Measurements from ENCODE around the gene SERPINB10. TPM values are rescaled to one million over a fixed set of nuclear protein-coding genes. Genes with fewer than 3 reads are reported as not detected.

The SERPINB10 gene
- total and polyA plus RNA-seq, 2 donors from 2014 or later = not detected

DNA sequence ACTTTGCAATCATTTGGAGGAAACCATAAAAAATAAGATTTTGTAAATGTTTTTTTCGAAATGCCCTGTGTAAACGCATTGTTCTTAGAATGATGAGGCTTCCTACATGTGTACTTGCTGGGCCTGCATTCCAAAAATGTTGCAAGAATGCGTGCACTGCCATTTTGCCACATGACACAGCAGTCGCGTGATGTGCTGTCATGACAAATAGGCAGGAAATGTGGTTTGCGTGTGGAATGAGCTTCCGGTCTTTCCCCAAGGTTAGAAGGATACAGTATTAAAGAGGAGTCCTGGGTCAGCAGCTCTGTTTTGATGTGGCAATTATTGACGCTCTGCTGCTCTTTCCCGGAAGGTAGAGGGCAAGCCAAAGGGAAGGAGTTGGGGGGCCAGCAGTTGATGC lies 38.4 kb upstream of the SERPINB10 start:
- no peak overlapping the region for H3K27ac ChIP-seq (ENCODE audit: low read depth in 2 of 2, low read length in 2 of 2)
- no peak for DNase-seq
- no peak for FAIRE-seq
- no peaks in the 10 kb centered on the region for H3K4me1 ChIP-seq (ENCODE audit: control insufficient read depth in 2 of 3, insufficient read depth in 2 of 3, low read depth in 1 of 3, low read length in 3 of 3)
- intact Hi-C loops (cut with DNase I) = no loop called here
- H3K36me3 ChIP-seq (ENCODE audit: control insufficient read depth in 2 of 3, insufficient read depth in 3 of 3, low read length in 3 of 3) = no peaks in the 10 kb centered on the region
- H3K9ac ChIP-seq (ENCODE audit: low read length in 3 of 3) = no peak overlapping the region
- no peaks in the 10 kb centered on the region for H3K27me3 ChIP-seq (ENCODE audit: control insufficient read depth, insufficient read depth, low read length)
- no peak overlapping the region for H3K4me3 ChIP-seq (ENCODE audit: low read length in 3 of 3)
- no peaks in the 10 kb centered on the region for H3K9me3 ChIP-seq (ENCODE audit: control insufficient read depth in 2 of 3, insufficient read depth in 1 of 3, low read length in 3 of 3)
- TF ChIP-seq CTCF (IDR thresholded peaks at IDR 0.05; ENCODE audit: borderline replicate concordance, extremely low read depth, insufficient read depth) = no peak

DNA sequence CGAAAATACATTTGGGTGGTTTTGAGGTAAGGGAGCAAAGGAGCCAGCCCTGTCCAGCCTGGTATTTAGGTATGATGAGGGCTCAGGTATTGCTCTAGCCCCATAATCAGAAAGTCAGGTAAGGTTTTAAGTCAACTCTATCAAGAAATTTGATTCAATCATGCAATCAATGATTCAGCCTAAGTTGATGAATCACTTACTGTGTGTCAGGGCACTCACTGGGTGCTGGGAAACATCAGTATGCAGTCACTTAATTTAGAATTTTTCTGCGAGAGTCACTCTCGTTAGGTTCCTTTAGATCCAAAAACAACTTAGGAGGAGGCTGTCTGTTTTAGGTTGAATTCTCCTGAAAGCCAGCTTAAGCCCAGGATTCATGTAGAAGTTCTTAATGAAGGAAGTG lies 37.9 kb upstream of the SERPINB10 start:
- Histone ChIP-seq H3K27me3 (ENCODE audit: control insufficient read depth, insufficient read depth, low read length) (no peaks in the 10 kb centered on the region), H3K9ac (ENCODE audit: low read length in 3 of 3) (no peak overlapping the region), H3K27ac (ENCODE audit: low read depth in 2 of 2, low read length in 2 of 2) (no peak overlapping the region), H3K4me1 (ENCODE audit: control insufficient read depth in 2 of 3, insufficient read depth in 2 of 3, low read depth in 1 of 3, low read length in 3 of 3) (no peaks in the 10 kb centered on the region), H3K4me3 (ENCODE audit: low read length in 3 of 3) (no peak overlapping the region), H3K36me3 (ENCODE audit: control insufficient read depth in 2 of 3, insufficient read depth in 3 of 3, low read length in 3 of 3) (no peaks in the 10 kb centered on the region), H3K9me3 (ENCODE audit: control insufficient read depth in 2 of 3, insufficient read depth in 1 of 3, low read length in 3 of 3) (no peaks in the 10 kb centered on the region)
- FAIRE-seq (no peak), DNase-seq (no peak)
- intact Hi-C loops (cut with DNase I) = no loop called here
- TF ChIP-seq CTCF (IDR thresholded peaks at IDR 0.05; ENCODE audit: borderline replicate concordance, extremely low read depth, insufficient read depth) = no peak

- intact Hi-C loops (cut with DNase I) = no loop called here
- no peaks in the 10 kb centered on the region for H3K9me3 ChIP-seq (ENCODE audit: control insufficient read depth in 2 of 3, insufficient read depth in 1 of 3, low read length in 3 of 3)
- H3K9ac ChIP-seq (ENCODE audit: low read length in 3 of 3) = no peak overlapping the region
- H3K4me3 ChIP-seq (ENCODE audit: low read length in 3 of 3) = no peak overlapping the region
- DNase-seq (no peak), FAIRE-seq (no peak)
- H3K4me1 ChIP-seq (ENCODE audit: control insufficient read depth in 2 of 3, insufficient read depth in 2 of 3, low read depth in 1 of 3, low read length in 3 of 3) = no peaks in the 10 kb centered on the region
- no peak for TF ChIP-seq CTCF (IDR thresholded peaks at IDR 0.05; ENCODE audit: borderline replicate concordance, extremely low read depth, insufficient read depth)
- H3K27ac ChIP-seq (ENCODE audit: low read depth in 2 of 2, low read length in 2 of 2) = no peak overlapping the region
- H3K27me3 ChIP-seq (ENCODE audit: control insufficient read depth, insufficient read depth, low read length) = no peaks in the 10 kb centered on the region
- H3K36me3 ChIP-seq (ENCODE audit: control insufficient read depth in 2 of 3, insufficient read depth in 3 of 3, low read length in 3 of 3) = no peaks in the 10 kb centered on the region
Observed at GRCh38 chr18:63871836-63872235, 35.9 kb upstream of the SERPINB10 start.

- FAIRE-seq = no peak
Observed at GRCh38 chr18:63872586-63872985, 35.2 kb upstream of the SERPINB10 start.

More at GRCh38 chr18:63872586-63872985, 35.2 kb upstream of the SERPINB10 start:
- Histone ChIP-seq H3K9me3 (ENCODE audit: control insufficient read depth in 2 of 3, insufficient read depth in 1 of 3, low read length in 3 of 3) (no peaks in the 10 kb centered on the region), H3K27me3 (ENCODE audit: control insufficient read depth, insufficient read depth, low read length) (no peaks in the 10 kb centered on the region), H3K4me3 (ENCODE audit: low read length in 3 of 3) (no peak overlapping the region), H3K9ac (ENCODE audit: low read length in 3 of 3) (no peak overlapping the region), H3K27ac (ENCODE audit: low read depth in 2 of 2, low read length in 2 of 2) (no peak overlapping the region), H3K4me1 (ENCODE audit: control insufficient read depth in 2 of 3, insufficient read depth in 2 of 3, low read depth in 1 of 3, low read length in 3 of 3) (no peaks in the 10 kb centered on the region), H3K36me3 (ENCODE audit: control insufficient read depth in 2 of 3, insufficient read depth in 3 of 3, low read length in 3 of 3) (no peaks in the 10 kb centered on the region)
- intact Hi-C loops (cut with DNase I) = no loop called here
- TF ChIP-seq CTCF (IDR thresholded peaks at IDR 0.05; ENCODE audit: borderline replicate concordance, extremely low read depth, insufficient read depth) = no peak
- no peak for DNase-seq

Data from kidney (tissue), 14 donors.